PFSK-1 (cell line): ENCODE measurements around the gene GH2.

Experiments used
- FOXP2 ChIP-seq: optimal IDR thresholded peaks from 2 replicates; pipeline ENCODE3; 2011; ENCODE audit warnings: borderline replicate concordance, control low read depth, inconsistent platforms; ENCODE audit not compliant: insufficient read depth; ENCODE audit errors: extremely low read length, extremely low read depth
- POLR2AphosphoS5 ChIP-seq: IDR thresholded peaks from 2 replicates; pipeline ENCODE4 v1.6.1; 2012; ENCODE audit warnings: low read depth, mild to moderate bottlenecking, control low read depth, low read length, moderate library complexity
- REST ChIP-seq, 2 experiments: IDR thresholded peaks; 2 replicates each; pipeline versions ENCODE4 v1.6.1 to v1.8.0; 2011 to 2012; ENCODE audit warnings: low read depth in 2 of 2, low read length in 2 of 2, control low read depth in 1 of 2, inconsistent platforms in 1 of 2, mild to moderate bottlenecking in 1 of 2, moderate library complexity in 1 of 2; ENCODE audit not compliant: insufficient read depth in 1 of 2
- SIN3A ChIP-seq: IDR thresholded peaks from 2 replicates; pipeline ENCODE4 v1.6.1; 2012; ENCODE audit warnings: mild to moderate bottlenecking, low read length, moderate library complexity, borderline replicate concordance; ENCODE audit not compliant: insufficient read depth
- TAF1 ChIP-seq: IDR thresholded peaks from 2 replicates; pipeline ENCODE4 v1.6.1; 2012; ENCODE audit warnings: low read length, control low read depth, borderline replicate concordance; ENCODE audit not compliant: insufficient read depth

The GH2 gene

GRCh38 chr17:63848834-63849689 is 32.7 kb downstream of the GH2 start:
- no peak for TF ChIP-seq TAF1
- TF ChIP-seq SIN3A = no peak
- no peak for TF ChIP-seq REST (IDR thresholded peaks at IDR 0.05; ENCODE audit: insufficient read depth in 1 of 2, low read depth in 2 of 2, low read length in 2 of 2)

DNA sequence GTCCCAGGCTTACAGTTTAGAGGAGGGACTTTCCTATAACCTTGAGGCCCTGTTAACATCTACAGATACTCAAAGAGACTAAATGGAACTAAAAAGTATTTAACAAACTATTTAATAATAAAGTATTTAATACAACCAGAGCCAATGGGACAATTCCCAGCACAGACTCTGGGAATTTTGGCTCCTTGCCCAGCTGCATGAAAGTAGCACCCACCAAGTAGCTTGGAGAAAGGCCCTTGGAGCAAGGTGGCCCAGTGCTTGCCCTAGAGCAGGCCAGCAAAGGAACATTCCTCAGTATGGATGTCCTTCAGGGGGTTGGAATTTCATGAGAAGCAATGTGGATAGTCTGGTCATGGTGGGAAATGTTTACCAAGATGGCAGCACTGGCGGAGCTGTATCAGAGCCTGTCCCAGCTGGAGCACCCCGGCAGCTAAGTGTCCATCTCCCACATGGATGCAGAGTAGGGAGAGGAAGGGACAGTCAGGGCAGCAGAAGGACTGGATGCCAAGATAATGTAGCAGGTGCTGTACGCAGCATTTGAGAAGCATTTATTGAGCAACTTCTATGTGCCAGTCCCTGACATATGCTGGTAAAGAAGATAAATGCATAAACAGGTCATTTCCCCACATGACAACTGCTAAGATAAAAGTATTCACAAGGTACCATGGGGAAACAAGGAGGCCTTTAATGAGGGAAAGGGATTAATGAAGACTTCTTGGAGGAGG is 34.1 kb downstream of the GH2 start:
- no peak for TF ChIP-seq FOXP2
- no peak for TF ChIP-seq REST (IDR thresholded peaks at IDR 0.05; ENCODE audit: insufficient read depth in 1 of 2, low read depth in 2 of 2, low read length in 2 of 2)
- no peak for TF ChIP-seq TAF1
- TF ChIP-seq POLR2AphosphoS5 = no peak
- TF ChIP-seq SIN3A = no peak

DNA sequence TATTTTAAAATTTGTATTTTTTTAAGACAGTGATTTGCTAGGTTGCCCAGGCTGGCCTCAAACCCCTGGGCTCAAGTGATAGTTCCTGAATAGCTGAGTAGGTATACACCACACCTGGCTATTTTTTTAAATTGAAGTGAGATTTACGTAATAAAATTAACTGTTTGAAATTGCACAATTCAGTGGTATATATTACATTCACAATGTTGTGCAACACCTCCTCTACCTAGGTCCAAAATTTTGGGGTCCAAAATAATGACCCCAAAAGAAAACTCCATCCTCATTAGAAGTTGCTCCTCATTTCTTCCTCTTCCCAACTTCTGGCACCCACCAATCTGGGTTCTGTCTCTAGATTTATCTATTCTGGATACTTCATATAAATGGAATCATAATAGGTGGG is 36.2 kb downstream of the GH2 start:
- TF ChIP-seq FOXP2 = no peak
- TF ChIP-seq POLR2AphosphoS5 = no peak
- TF ChIP-seq SIN3A = no peak
- no peak for TF ChIP-seq REST (IDR thresholded peaks at IDR 0.05; ENCODE audit: insufficient read depth in 1 of 2, low read depth in 2 of 2, low read length in 2 of 2)
- no peak for TF ChIP-seq TAF1

GRCh38 chr17:63843910-63844677 is 37.6 kb downstream of the GH2 start:
- TF ChIP-seq TAF1 (no peak), SIN3A (no peak), REST (IDR thresholded peaks at IDR 0.05; ENCODE audit: insufficient read depth in 1 of 2, low read depth in 2 of 2, low read length in 2 of 2) (no peak), FOXP2 (no peak), POLR2AphosphoS5 (no peak)
